ENCODE data around the gene TMEM59.

DNA sequence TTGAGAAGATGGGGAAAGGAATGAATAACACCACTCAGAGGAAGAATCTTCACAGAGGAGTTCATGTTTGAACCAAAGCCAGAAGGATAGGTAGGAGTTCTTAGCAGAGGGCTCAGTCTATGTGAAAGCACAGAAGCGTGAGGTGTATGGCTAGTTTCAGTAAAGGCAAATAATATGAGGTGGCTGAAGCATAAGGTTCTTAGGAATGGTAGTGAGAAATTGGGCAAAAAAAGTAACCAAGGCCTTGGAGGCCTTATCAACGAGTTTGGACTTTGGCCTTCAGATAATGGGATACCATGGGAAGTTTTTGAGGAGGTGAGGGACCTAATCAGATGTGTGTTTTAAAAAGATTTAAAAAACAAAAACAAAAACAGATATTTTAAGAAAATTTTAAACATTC lies 47.5 kb upstream of the TMEM59 start:
- TF ChIP-seq, protein P1, sequence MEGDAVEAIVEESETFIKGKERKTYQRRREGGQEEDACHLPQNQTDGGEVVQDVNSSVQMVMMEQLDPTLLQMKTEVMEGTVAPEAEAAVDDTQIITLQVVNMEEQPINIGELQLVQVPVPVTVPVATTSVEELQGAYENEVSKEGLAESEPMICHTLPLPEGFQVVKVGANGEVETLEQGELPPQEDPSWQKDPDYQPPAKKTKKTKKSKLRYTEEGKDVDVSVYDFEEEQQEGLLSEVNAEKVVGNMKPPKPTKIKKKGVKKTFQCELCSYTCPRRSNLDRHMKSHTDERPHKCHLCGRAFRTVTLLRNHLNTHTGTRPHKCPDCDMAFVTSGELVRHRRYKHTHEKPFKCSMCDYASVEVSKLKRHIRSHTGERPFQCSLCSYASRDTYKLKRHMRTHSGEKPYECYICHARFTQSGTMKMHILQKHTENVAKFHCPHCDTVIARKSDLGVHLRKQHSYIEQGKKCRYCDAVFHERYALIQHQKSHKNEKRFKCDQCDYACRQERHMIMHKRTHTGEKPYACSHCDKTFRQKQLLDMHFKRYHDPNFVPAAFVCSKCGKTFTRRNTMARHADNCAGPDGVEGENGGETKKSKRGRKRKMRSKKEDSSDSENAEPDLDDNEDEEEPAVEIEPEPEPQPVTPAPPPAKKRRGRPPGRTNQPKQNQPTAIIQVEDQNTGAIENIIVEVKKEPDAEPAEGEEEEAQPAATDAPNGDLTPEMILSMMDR (IDR thresholded peaks at IDR 0.05; ENCODE audit: borderline replicate concordance, extremely low read depth, low read length, poor library complexity, severe bottlenecking) = no peak
- TF ChIP-seq EZH2 (IDR thresholded peaks at IDR 0.05; ENCODE audit: borderline replicate concordance, low read depth, low read length, severe bottlenecking) = no peak
